GM10266 (cell line): ENCODE measurements around the gene RAX2.
A peak's percentile ranks its signal among the peaks of the same experiment; 100 is the strongest.
"Not testable (repeated sequence)": the region's sequence is repeated elsewhere in the genome, so short reads cannot be mapped to it uniquely, and the experiment has no call there.

Experiments used
- DNase-seq: peaks from one replicate; pipeline ENCODE4 v3.0.0; 2012; ENCODE audit errors: extremely low spot score
- CTCF ChIP-seq: IDR thresholded peaks from 2 replicates; pipeline ENCODE4 v1.5.1; 2012; ENCODE audit warnings: mild to moderate bottlenecking, low read depth; ENCODE audit not compliant: control insufficient read depth, insufficient read depth; ENCODE audit errors: missing control alignments

Gene RAX2

DNA sequence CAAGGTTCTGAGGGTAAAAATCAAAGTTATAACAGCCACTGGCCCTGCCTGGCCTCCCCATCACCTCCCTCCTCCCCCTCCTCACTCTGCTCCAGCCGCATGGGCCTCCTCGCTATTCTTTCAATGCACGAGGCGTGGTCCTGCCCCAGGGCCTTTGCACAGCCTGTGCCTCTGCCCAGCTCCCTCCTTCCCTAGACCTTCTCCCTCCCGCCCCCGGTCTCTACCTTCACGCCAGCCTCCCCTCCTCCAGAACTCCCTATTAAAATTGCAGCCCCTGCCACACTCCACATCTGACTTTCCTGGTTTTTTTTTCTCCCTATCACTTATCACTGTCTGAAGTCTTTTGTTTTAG, 3.3 kb downstream of the RAX2 start:
- TF ChIP-seq CTCF, result no peak
- no peak for DNase-seq

- DNase-seq, result no peak
- no peak for TF ChIP-seq CTCF
Observed at GRCh38 chr19:3768015-3768747, 3.8 kb downstream of the RAX2 start.

GRCh38 chr19:3767050-3767449, 5.0 kb downstream of the RAX2 start:
- DNase-seq, result no peak
- TF ChIP-seq CTCF, result no peak

DNA sequence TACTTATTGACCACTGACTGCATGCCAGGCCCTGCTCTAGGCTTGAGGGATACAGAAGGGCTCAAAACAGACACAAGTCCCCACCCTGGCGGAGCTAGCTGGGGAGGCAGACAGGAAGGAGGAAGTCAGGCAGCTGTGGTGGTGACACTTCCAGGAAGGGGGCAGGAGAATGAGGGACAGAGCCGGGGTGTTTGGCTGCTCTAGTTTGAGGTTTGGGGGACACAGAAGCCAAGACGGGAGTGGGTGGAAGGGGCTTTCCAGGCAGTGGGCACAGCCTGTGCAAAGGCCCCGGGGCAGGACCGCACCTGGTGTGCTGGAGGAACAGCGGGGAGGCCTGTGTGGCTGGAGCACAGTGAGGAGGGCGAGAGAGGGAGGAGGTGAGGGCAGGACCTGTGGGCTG, 5.5 kb downstream of the RAX2 start:
- no peak for TF ChIP-seq CTCF
- no peak for DNase-seq

DNA sequence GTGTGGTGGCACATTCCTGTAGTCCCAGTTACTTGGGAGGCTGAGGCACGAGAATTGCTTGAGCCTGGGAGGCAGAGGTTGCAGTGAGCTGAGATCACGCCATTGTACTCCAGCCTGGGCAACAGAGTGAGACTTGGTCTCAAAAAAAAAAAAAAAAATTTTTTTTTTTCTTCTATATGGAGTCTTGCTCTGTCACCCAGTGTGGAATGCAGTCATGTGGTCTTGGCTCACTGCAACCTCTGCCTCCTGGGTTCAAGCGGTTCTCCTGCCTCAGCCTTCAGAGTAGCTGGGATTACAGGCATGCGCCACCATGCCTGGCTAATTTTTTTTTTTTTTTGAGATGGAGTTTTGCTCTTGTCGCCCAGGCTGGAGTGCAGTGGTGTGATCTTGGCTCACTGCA, 6.3 kb downstream of the RAX2 start:
- not testable (repeated sequence) for DNase-seq

DNA sequence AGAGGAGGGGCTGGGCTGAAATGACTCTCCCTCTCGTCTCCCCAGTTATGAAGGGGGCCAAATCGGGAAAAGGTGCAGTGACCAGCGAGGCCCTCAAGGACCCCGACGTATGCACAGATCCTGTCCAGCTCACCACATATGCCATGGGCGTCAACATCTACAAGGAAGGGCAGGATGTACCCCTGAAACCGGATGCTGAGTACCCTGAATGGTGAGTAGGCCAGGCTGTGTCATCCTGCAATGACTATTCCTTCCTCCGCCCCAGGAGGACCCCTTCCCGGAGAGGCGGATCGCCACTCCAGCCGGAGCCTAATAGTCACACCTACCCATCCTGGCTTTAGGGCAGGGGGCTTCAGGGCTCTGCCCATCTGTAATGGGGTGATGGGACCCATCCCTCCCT, 6.9 kb downstream of the RAX2 start:
- no peak for DNase-seq
- no peak for TF ChIP-seq CTCF

DNA sequence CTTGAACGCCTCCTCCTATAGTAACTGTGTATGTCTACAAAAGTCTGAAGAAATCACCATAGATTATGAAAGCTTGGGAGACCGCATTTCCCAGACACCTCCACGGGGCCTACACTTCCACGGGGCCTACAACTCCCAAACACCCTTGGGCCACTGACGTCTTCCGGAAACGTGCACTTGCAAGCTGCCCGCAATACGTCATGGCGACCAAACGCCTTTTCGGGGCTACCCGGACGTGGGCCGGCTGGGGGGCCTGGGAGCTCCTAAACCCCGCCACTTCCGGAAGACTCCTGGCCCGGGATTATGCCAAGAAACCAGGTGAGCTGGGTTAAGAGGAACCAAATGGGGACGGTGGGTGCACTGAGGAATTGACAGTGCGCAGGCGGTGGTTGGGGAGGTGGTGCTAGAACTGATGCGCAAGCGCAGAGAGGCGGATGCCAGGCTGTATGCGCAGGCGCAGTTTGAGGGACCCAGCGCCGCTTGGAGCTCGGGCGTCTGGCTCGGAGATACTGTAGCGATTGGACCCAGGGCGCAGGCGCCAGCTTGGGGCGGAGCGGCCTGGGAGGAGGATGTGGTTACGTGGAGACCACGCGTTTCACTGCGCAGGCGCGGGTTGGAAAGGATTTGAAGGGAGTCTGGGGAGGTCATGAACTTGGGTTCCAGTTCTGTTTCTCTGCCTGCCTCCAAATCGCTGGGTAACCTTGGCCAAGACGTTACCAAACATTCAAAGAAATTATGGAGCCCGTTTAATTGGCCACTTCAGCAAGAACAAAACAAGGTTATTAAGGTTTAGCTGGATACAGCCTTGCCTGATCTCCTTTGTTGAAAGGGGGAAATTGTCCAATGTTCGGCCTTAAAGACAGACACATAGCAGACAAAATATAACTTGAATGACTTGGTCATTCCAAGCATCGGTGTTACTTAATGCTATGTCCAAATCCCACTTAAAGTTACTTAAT, 9.2 kb downstream of the RAX2 start, which contains the start of gene MRPL54:
Gene MRPL54, plus strand, starts transcription at position 182 of the 959 bp plus-strand sequence. Its CDS starts 19 bp downstream, at position 201.
- peak; percentile 99 for DNase-seq
- TF ChIP-seq CTCF, result no peak

GRCh38 chr19:3762130-3762473, 9.9 kb downstream of the RAX2 start:
- TF ChIP-seq CTCF, result no peak
- DNase-seq, result no peak
